GM23338 (cell line): ENCODE data around the gene TBX3. TPM values are rescaled to one million over a fixed set of nuclear protein-coding genes. Genes with fewer than 3 reads are reported as not detected.

Source experiments
- ATAC-seq: fragments of 200-7000 bp; cut with Tn5 transposase; 3 replicates; pipeline ENCODE4 v1.9.1; 2020
- DNase-seq: peaks from one replicate; pipeline ENCODE4 v3.0.0-alpha.2; 2015; ENCODE audit warnings: low spot score
- H2AFZ ChIP-seq: fragments of 200-600 bp; sonication (generic); 2 replicates; pipeline ENCODE4 v1.8.0; 2016; ENCODE audit warnings: antibody characterized with exemption, mild to moderate bottlenecking, moderate library complexity
- H3F3A ChIP-seq: fragments of 200-600 bp; sonication (generic); replicated peaks from 2 replicates; pipeline ENCODE4 v1.8.0; 2017; ENCODE audit warnings: antibody characterized with exemption, mixed run types, low read depth
- H3K27ac ChIP-seq: fragments of 200-600 bp; sonication (generic); 2 replicates; pipeline ENCODE4 v1.6.1; 2016; ENCODE audit warnings: low read depth
- H3K27me3 ChIP-seq: fragments of 200-600 bp; sonication (generic); 2 replicates; pipeline ENCODE4 v1.8.0; 2016; ENCODE audit warnings: mild to moderate bottlenecking, mixed run types, moderate library complexity; ENCODE audit not compliant: insufficient read depth
- H3K36me3 ChIP-seq: fragments of 200-600 bp; sonication (generic); 2 replicates; pipeline ENCODE4 v1.8.0; 2016; ENCODE audit warnings: mild to moderate bottlenecking; ENCODE audit not compliant: insufficient read depth
- H3K4me1 ChIP-seq: fragments of 200-600 bp; sonication (generic); 2 replicates; pipeline ENCODE4 v1.8.0; 2016; ENCODE audit warnings: mild to moderate bottlenecking, moderate library complexity; ENCODE audit not compliant: insufficient read depth
- H3K4me2 ChIP-seq: fragments of 200-600 bp; sonication (generic); 2 replicates; pipeline ENCODE4 v1.7.1; 2017; ENCODE audit warnings: mixed run types
- H3K4me3 ChIP-seq: fragments of 200-600 bp; sonication (generic); 2 replicates; pipeline ENCODE4 v1.6.1; 2016; ENCODE audit warnings: mixed run types
- H3K79me2 ChIP-seq: fragments of 200-600 bp; sonication (generic); replicated peaks from 2 replicates; pipeline ENCODE4 v1.8.0; 2017; ENCODE audit warnings: mild to moderate bottlenecking; ENCODE audit not compliant: insufficient read depth
- H3K9me2 ChIP-seq: fragments of 200-600 bp; sonication (generic); 2 replicates; pipeline ENCODE4 v1.8.0; 2017; ENCODE audit not compliant: insufficient read depth
- H4K20me1 ChIP-seq: fragments of 200-600 bp; sonication (generic); replicated peaks from 2 replicates; pipeline ENCODE4 v1.8.0; 2017; ENCODE audit warnings: mild to moderate bottlenecking; ENCODE audit not compliant: insufficient read depth
- H3K27ac Mint-ChIP-seq: 2 replicates; pipeline ENCODE4 v1.8.0; 2020; ENCODE audit warnings: inconsistent platforms, mild to moderate bottlenecking, moderate library complexity, mixed read lengths
- H3K27me3 Mint-ChIP-seq: 3 replicates; pipeline ENCODE4 v1.8.0; 2022; ENCODE audit warnings: low read depth, mild to moderate bottlenecking, moderate library complexity, mixed read lengths, inconsistent platforms; ENCODE audit not compliant: insufficient read depth, poor library complexity
- H3K36me3 Mint-ChIP-seq: 3 replicates; pipeline ENCODE4 v1.8.0; 2021; ENCODE audit warnings: low read depth, mild to moderate bottlenecking, inconsistent platforms, moderate library complexity, mixed read lengths
- H3K4me1 Mint-ChIP-seq: 3 replicates; pipeline ENCODE4 v1.8.0; 2020; ENCODE audit warnings: mild to moderate bottlenecking, inconsistent platforms, mixed read lengths
- H3K4me3 Mint-ChIP-seq: 3 replicates; pipeline ENCODE4 v1.8.0; 2021; ENCODE audit warnings: moderate library complexity, mild to moderate bottlenecking, inconsistent platforms, mixed read lengths
- H3K9me3 Mint-ChIP-seq: 3 replicates; pipeline ENCODE4 v1.8.0; 2020; ENCODE audit warnings: moderate library complexity, mild to moderate bottlenecking, inconsistent platforms, mixed read lengths
- CREB1 ChIP-seq: fragments of 250-450 bp; sonication (Bioruptor Pico); IDR thresholded peaks from 2 replicates; pipeline ENCODE4 v1.5.0; 2020; ENCODE audit warnings: low read depth, mild to moderate bottlenecking, moderate library complexity
- CTCF ChIP-seq, 2 experiments: fragments of 200-600 bp in 1 of 2; sonication (generic) in 1 of 2; conservative IDR thresholded peaks; 2 replicates each; pipeline versions ENCODE4 v1.5.1 to v1.6.1; 2016 to 2017; ENCODE audit warnings: antibody characterized with exemption in 2 of 2, low read depth in 2 of 2, mild to moderate bottlenecking in 2 of 2, moderate library complexity in 1 of 2
- ETS1 ChIP-seq: IDR thresholded peaks from 2 replicates; pipeline ENCODE4 v1.6.1; 2016; ENCODE audit warnings: antibody characterized with exemption
- EZH2 ChIP-seq: fragments of 200-600 bp; sonication (generic); IDR thresholded peaks from one replicate; pipeline ENCODE4 v1.8.0; 2017; ENCODE audit warnings: antibody characterized with exemption, mild to moderate bottlenecking, low read depth; ENCODE audit not compliant: unreplicated experiment
- EZH2phosphoT487 ChIP-seq: fragments of 200-600 bp; sonication (generic); IDR thresholded peaks from one replicate; pipeline ENCODE4 v1.8.1; 2018; ENCODE audit warnings: antibody characterized with exemption; ENCODE audit not compliant: unreplicated experiment
- JUNB ChIP-seq: IDR thresholded peaks from one replicate; pipeline ENCODE4 v1.6.1; 2016; ENCODE audit warnings: antibody characterized with exemption; ENCODE audit not compliant: unreplicated experiment
- NANOG ChIP-seq: IDR thresholded peaks from 2 replicates; pipeline ENCODE4 v1.6.1; 2016; ENCODE audit warnings: antibody characterized with exemption, borderline replicate concordance
- POLR2AphosphoS5 ChIP-seq: IDR thresholded peaks from 2 replicates; pipeline ENCODE4 v1.6.1; 2016; ENCODE audit warnings: antibody characterized with exemption, low read depth
- REST ChIP-seq: IDR thresholded peaks from one replicate; pipeline ENCODE4 v1.6.1; 2018; ENCODE audit warnings: antibody characterized with exemption; ENCODE audit not compliant: unreplicated experiment
- STAT1 ChIP-seq: IDR thresholded peaks from one replicate; pipeline ENCODE4 v1.6.1; 2016; ENCODE audit warnings: antibody characterized with exemption; ENCODE audit not compliant: unreplicated experiment
- ZNF114 ChIP-seq: fragments of 250-450 bp; sonication (Bioruptor Pico); IDR thresholded peaks from 2 replicates; pipeline ENCODE4 v1.5.0; 2020; ENCODE audit warnings: mild to moderate bottlenecking, moderate library complexity
- ZNF331 ChIP-seq: fragments of 250-450 bp; sonication (Bioruptor Pico); IDR thresholded peaks from 2 replicates; pipeline ENCODE4 v1.5.0; 2020; ENCODE audit warnings: low read depth, mild to moderate bottlenecking, moderate library complexity
- ZNF462 ChIP-seq: fragments of 250-450 bp; sonication (Bioruptor Pico); IDR thresholded peaks from 2 replicates; pipeline ENCODE4 v1.5.0; 2020; ENCODE audit warnings: mild to moderate bottlenecking, moderate library complexity
- polyA plus RNA-seq: library from polyadenylated mRNA; unstranded; fragments of >200 nt; fragmentation: Nextera tagmentation; extraction: Ambion mirVana; gene quantifications from 2 replicates; pipeline ENCODE4 v1.2.1, GENCODE V29; 2016
- total RNA-seq: library from RNA; depleted of rRNA; stranded (reverse); fragments of >200 nt; shearing (Covaris generic); gene quantifications from 2 replicates; pipeline ENCODE4 v1.2.3, GENCODE V29; 2014

Gene TBX3
- total and polyA plus RNA-seq, 2 experiments from 2014 or later: 0.18 to 0.24 TPM

DNA sequence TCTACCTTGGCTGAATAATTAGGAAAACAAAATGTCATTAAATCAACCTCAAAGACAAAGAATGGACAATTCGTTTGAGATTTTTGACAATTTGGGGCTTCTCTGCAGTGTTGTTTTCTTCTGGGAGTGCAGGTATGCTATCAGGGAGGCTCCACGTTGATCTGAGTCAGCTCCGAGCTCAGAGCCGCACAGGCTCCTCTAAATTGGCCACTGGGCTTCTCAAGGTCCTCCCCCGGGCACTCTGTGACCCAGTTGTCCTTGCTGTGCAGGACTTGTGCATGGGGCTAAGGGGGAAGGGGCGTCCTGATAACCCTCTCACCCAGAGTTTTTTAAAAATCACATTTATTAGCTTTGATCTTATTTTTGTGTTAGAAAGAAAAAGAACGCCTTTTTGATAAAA lies 52.7 kb downstream of the TBX3 start:
- Mint-ChIP-seq H3K4me1 (no peaks in the 10 kb centered on the region), H3K27me3 (no peaks in the 10 kb centered on the region), H3K27ac (no peak overlapping the region), H3K4me3 (no peak overlapping the region), H3K9me3 (no peaks in the 10 kb centered on the region), H3K36me3 (no peaks in the 10 kb centered on the region)
- H3K4me2 ChIP-seq: no peak overlapping the region
- H3K36me3 ChIP-seq: no peaks in the 10 kb centered on the region
- no peaks in the 10 kb centered on the region for H3K27me3 ChIP-seq
- 0 out of 2 replicates have a peak overlapping the region, but pooled peaks have one; percentile 54 for H2AFZ ChIP-seq
- no peaks in the 10 kb centered on the region; the same call in 1 of the 2 replicates for H3K4me1 ChIP-seq
- ATAC-seq: no peak
- no peaks in the 10 kb centered on the region for H3K9me2 ChIP-seq
- H3K4me3 ChIP-seq: no peak overlapping the region
- no peaks in the 10 kb centered on the region for H3K79me2 ChIP-seq
- H4K20me1 ChIP-seq: no peaks in the 10 kb centered on the region
- H3F3A ChIP-seq: no peaks in the 10 kb centered on the region
- no peak for DNase-seq
- no peak for TF ChIP-seq CTCF (conservative IDR thresholded peaks at IDR 0.05; ENCODE audit: low read depth in 2 of 2)
- TF ChIP-seq ETS1: no peak
- no peak for TF ChIP-seq EZH2phosphoT487
- no peak for TF ChIP-seq STAT1
- TF ChIP-seq ZNF331 (CRISPR knock-in tag): no peak
- no peak for TF ChIP-seq JUNB
- no peak for TF ChIP-seq CREB1 (CRISPR knock-in tag)
- TF ChIP-seq NANOG: no peak
- TF ChIP-seq ZNF114 (CRISPR knock-in tag): no peak
- no peak for TF ChIP-seq REST
- TF ChIP-seq POLR2AphosphoS5: no peak
- no peak for TF ChIP-seq EZH2
- TF ChIP-seq ZNF462 (CRISPR knock-in tag): no peak
- H3K27ac ChIP-seq: no peak overlapping the region
